HepG2 (cell line): ENCODE data around the gene SLC7A4. TPM values are rescaled to one million over a fixed set of nuclear protein-coding genes. Genes with fewer than 3 reads are reported as not detected.

Experiments
- ATF6 ChIP-seq: sonication (generic); formaldehyde crosslinking; conservative IDR thresholded peaks from 2 replicates; pipeline ENCODE4 v1.4.0; 2020; ENCODE audit warnings: missing genetic modification reagents
- GTF2F1 ChIP-seq: fragments of 150-350 bp; IDR thresholded peaks from 2 replicates; pipeline ENCODE4 v1.6.1; 2014; ENCODE audit warnings: low read length
- MZF1 ChIP-seq: sonication (generic); formaldehyde crosslinking; IDR thresholded peaks from 2 replicates; pipeline ENCODE4 v1.8.1; 2023; ENCODE audit warnings: mild to moderate bottlenecking, missing genetic modification reagents, borderline replicate concordance
- NBN ChIP-seq: fragments of 450-650 bp; conservative IDR thresholded peaks from 2 replicates; pipeline ENCODE4 v1.6.1; 2017
- NR2F1 ChIP-seq, 2 experiments: fragments of 450-650 bp in 1 of 2; formaldehyde crosslinking in 1 of 2; IDR thresholded peaks; 2 replicates each; pipeline versions ENCODE4 v1.5.0 to v1.6.1; 2016 to 2020; ENCODE audit warnings: mild to moderate bottlenecking in 1 of 2, missing compliant biosample characterization in 1 of 2, missing genetic modification reagents in 1 of 2, moderate library complexity in 1 of 2
- RERE ChIP-seq: IDR thresholded peaks from 2 replicates; pipeline ENCODE4 v1.6.1; 2016; ENCODE audit warnings: low read depth, missing genetic modification reagents, missing compliant biosample characterization
- RFX3 ChIP-seq: IDR thresholded peaks from 2 replicates; pipeline ENCODE4 v1.6.1; 2016; ENCODE audit warnings: missing biosample characterization, missing genetic modification reagents
- SYNCRIP ChIP-seq: fragments of 200-400 bp; formaldehyde crosslinking; IDR thresholded peaks from 2 replicates; pipeline ENCODE4 v1.6.1; 2018; ENCODE audit warnings: mild to moderate bottlenecking, low read depth, low read length; ENCODE audit not compliant: insufficient read depth
- ZGPAT ChIP-seq: IDR thresholded peaks from 2 replicates; pipeline ENCODE4 v1.6.1; 2016; ENCODE audit warnings: mild to moderate bottlenecking
- ZNF329 ChIP-seq: sonication (generic); formaldehyde crosslinking; IDR thresholded peaks from 2 replicates; pipeline ENCODE4 v1.9.0; 2021; ENCODE audit warnings: low read depth, mild to moderate bottlenecking, missing genetic modification reagents
- ZNF556 ChIP-seq: sonication (generic); formaldehyde crosslinking; IDR thresholded peaks from 2 replicates; pipeline ENCODE4 v1.4.0; 2020; ENCODE audit warnings: mild to moderate bottlenecking, missing genetic modification reagents, borderline replicate concordance
- ZNF644 ChIP-seq: IDR thresholded peaks from 2 replicates; pipeline ENCODE4 v1.6.1; 2016; ENCODE audit warnings: low read depth
- ZNF746 ChIP-seq: sonication (generic); formaldehyde crosslinking; IDR thresholded peaks from 2 replicates; pipeline ENCODE4 v1.8.0; 2022; ENCODE audit warnings: mild to moderate bottlenecking, missing genetic modification reagents
- ZXDC ChIP-seq: sonication (generic); formaldehyde crosslinking; IDR thresholded peaks from 2 replicates; pipeline ENCODE4 v1.5.0; 2020; ENCODE audit warnings: mild to moderate bottlenecking, missing genetic modification reagents
- polyA plus RNA-seq, 8 experiments: library from polyadenylated mRNA; depleted of rRNA in 3 of 8; stranded (reverse) in 7 of 8; unstranded in 1 of 8; fragments of >200 nt; fragmentation: Illumina TruSeq in 4 of 8; extraction: Trizol in 4 of 8; gene quantifications; 2 replicates each; pipeline versions ENCODE4 v1.2.1 to v1.2.3, GENCODE V29; 2011 to 2016; ENCODE audit warnings: low read depth in 4 of 8, missing spikeins in 1 of 8, mixed read lengths in 1 of 8; ENCODE audit not compliant: insufficient read depth in 1 of 8
- total RNA-seq, 5 experiments: library from RNA; depleted of rRNA; stranded (reverse); fragments of >200 nt; fragmentation: Illumina TruSeq; extraction: Trizol; gene quantifications; 2 replicates each; pipeline ENCODE4 v1.2.3, GENCODE V29; 2016; ENCODE audit warnings: low read depth in 1 of 5
- TF ChIP-seq, protein P1 (sequence below): sonication (generic); formaldehyde crosslinking; IDR thresholded peaks from 2 replicates; pipeline ENCODE4 v1.8.1; 2023; ENCODE audit warnings: mild to moderate bottlenecking, missing genetic modification reagents, borderline replicate concordance
- TF ChIP-seq, protein P2 (sequence below): sonication (generic); formaldehyde crosslinking; IDR thresholded peaks from 2 replicates; pipeline ENCODE4 v1.8.0; 2022; ENCODE audit warnings: missing genetic modification reagents, low read depth, mild to moderate bottlenecking, borderline replicate concordance

Gene SLC7A4
- total and polyA plus RNA-seq, 2 of the 13 experiments (the other 11 are each of a cell fraction or from before 2014, with no cell fraction given): not detected

GRCh38 chr22:21001601-21002325, 30.6 kb downstream of the SLC7A4 start, which contains the start of gene THAP7 (continued):
- TF ChIP-seq ZNF746 (CRISPR knock-in tag) (peak; percentile 76), ZNF644 (CRISPR knock-in tag) (0 out of 2 replicates have a peak, but pooled peaks have one; percentile 6), ZGPAT (peak; percentile 99), ATF6 (CRISPR knock-in tag) (no peak), NBN (no peak), RFX3 (no peak), ZNF329 (peak; percentile 70), SYNCRIP (no peak), RERE (CRISPR knock-in tag) (0 out of 2 replicates have a peak, but pooled peaks have one; percentile 9), GTF2F1 (no peak), MZF1 (peak; percentile 96; the same call in 1 of the 2 replicates), ZNF556 (CRISPR knock-in tag) (no peak), ZXDC (peak; percentile 74), NR2F1 (CRISPR knock-in tag; IDR thresholded peaks at IDR 0.05) (no peak; a peak in 1 of 4 replicates)
- TF ChIP-seq, protein P1, sequence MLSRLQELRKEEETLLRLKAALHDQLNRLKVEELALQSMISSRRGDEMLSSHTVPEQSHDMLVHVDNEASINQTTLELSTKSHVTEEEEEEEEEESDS: no peak
- TF ChIP-seq, protein P2, sequence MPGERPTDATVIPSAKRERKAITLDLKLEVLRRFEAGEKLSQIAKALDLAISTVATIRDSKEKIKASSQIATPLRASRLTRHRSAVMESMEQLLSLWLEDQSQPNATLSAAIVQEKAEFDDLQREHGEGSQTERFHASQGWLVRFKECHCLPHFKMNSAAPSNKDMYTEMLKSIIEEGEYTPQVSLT (CRISPR knock-in tag): no peak
